H1 (cell line): ENCODE measurements around the gene ZSCAN10. TPM values are rescaled to one million over a fixed set of nuclear protein-coding genes. Genes with fewer than 3 reads are reported as not detected.

Source experiments
- ASH2L ChIP-seq: fragments of 200-600, 300-600 bp; sonication (generic); IDR thresholded peaks from one replicate; pipeline ENCODE4 v1.7.1; 2017; ENCODE audit warnings: low read length
- CEBPB ChIP-seq: IDR thresholded peaks from 2 replicates; pipeline ENCODE4 v1.6.1; 2012; ENCODE audit warnings: low read depth, low read length
- EGR1 ChIP-seq: IDR thresholded peaks from 2 replicates; pipeline ENCODE4 v1.6.1; 2011; ENCODE audit warnings: low read depth, low read length, borderline replicate concordance
- GABPA ChIP-seq: IDR thresholded peaks from 2 replicates; pipeline ENCODE4 v1.6.1; 2011; ENCODE audit warnings: mild to moderate bottlenecking, low read length, moderate library complexity, borderline replicate concordance; ENCODE audit not compliant: insufficient read depth
- HDAC2 ChIP-seq, 2 experiments: fragments of 300-600 bp in 1 of 2; sonication (generic) in 1 of 2; IDR thresholded peaks; 2 replicates each; pipeline ENCODE4 v1.6.1; 2011 to 2012; ENCODE audit warnings: low read depth in 2 of 2, low read length in 2 of 2, mild to moderate bottlenecking in 2 of 2, moderate library complexity in 2 of 2, borderline replicate concordance in 1 of 2, inconsistent platforms in 1 of 2
- JUN ChIP-seq: IDR thresholded peaks from 2 replicates; pipeline ENCODE4 v1.6.1; 2011; ENCODE audit warnings: low read depth, mild to moderate bottlenecking, improper control_type of control experiment, low read length
- KDM1A ChIP-seq: fragments of 200-600, 300-600 bp; sonication (generic); IDR thresholded peaks from 2 replicates; pipeline ENCODE4 v1.7.1; 2016; ENCODE audit warnings: mild to moderate bottlenecking, low read length, borderline replicate concordance
- KDM4A ChIP-seq: IDR thresholded peaks from one replicate; pipeline ENCODE4 v1.7.1; 2012; ENCODE audit warnings: low read depth, mild to moderate bottlenecking, moderate library complexity, low read length, inconsistent platforms; ENCODE audit not compliant: severe bottlenecking
- NRF1 ChIP-seq: IDR thresholded peaks from 2 replicates; pipeline ENCODE4 v1.6.1; 2011; ENCODE audit warnings: mild to moderate bottlenecking, low read depth, low read length, improper control_type of control experiment
- PHF8 ChIP-seq: fragments of 200-600 bp; sonication (generic); conservative IDR thresholded peaks from 2 replicates; pipeline ENCODE4 v1.7.1; 2012; ENCODE audit warnings: low read depth, mild to moderate bottlenecking, inconsistent platforms, low read length, moderate library complexity
- POLR2A ChIP-seq, 2 experiments: IDR thresholded peaks; 1 replicate in 1 of 2; 2 replicates in 1 of 2; pipeline ENCODE4 v1.6.1; 2011; ENCODE audit warnings: low read depth in 2 of 2, low read length in 2 of 2, mild to moderate bottlenecking in 2 of 2; ENCODE audit errors: control extremely low read depth in 1 of 2
- RFX5 ChIP-seq: IDR thresholded peaks from 2 replicates; pipeline ENCODE4 v1.6.1; 2011; ENCODE audit warnings: low read depth, low read length, improper control_type of control experiment, borderline replicate concordance
- RNF2 ChIP-seq: fragments of 200-900, 300-1000 bp; sonication (generic); IDR thresholded peaks from 2 replicates; pipeline ENCODE4 v1.7.1; 2016; ENCODE audit warnings: borderline replicate concordance, low read depth, mild to moderate bottlenecking, antibody characterized with exemption, low read length; ENCODE audit not compliant: poor library complexity, severe bottlenecking; ENCODE audit errors: missing control alignments
- SIN3A ChIP-seq, 2 experiments: IDR thresholded peaks in 1 of 2; conservative IDR thresholded peaks in 1 of 2; 2 replicates each; pipeline ENCODE4 v1.6.1; 2011 to 2012; ENCODE audit warnings: low read length in 2 of 2, improper control_type of control experiment in 1 of 2, low read depth in 1 of 2, mild to moderate bottlenecking in 1 of 2
- SIRT6 ChIP-seq: IDR thresholded peaks from one replicate; pipeline ENCODE4 v1.7.1; 2012; ENCODE audit warnings: low read length, inconsistent platforms
- SIX5 ChIP-seq: IDR thresholded peaks from 2 replicates; pipeline ENCODE4 v1.6.1; 2011; ENCODE audit warnings: mild to moderate bottlenecking, low read depth, low read length
- SRF ChIP-seq: IDR thresholded peaks from 2 replicates; pipeline ENCODE4 v1.6.1; 2011; ENCODE audit warnings: mild to moderate bottlenecking, low read depth, low read length, moderate library complexity
- SUZ12 ChIP-seq: fragments of 200-600 bp; sonication (generic); IDR thresholded peaks from 2 replicates; pipeline ENCODE4 v1.6.1; 2012; ENCODE audit warnings: mild to moderate bottlenecking, inconsistent platforms, low read length, moderate library complexity, mixed read lengths
- TAF7 ChIP-seq: optimal IDR thresholded peaks from 2 replicates; pipeline ENCODE3; 2011; ENCODE audit warnings: low read depth, mild to moderate bottlenecking, inconsistent platforms, low read length, moderate library complexity, borderline replicate concordance
- TCF12 ChIP-seq: IDR thresholded peaks from 2 replicates; pipeline ENCODE4 v1.6.1; 2011; ENCODE audit warnings: low read depth, mild to moderate bottlenecking, low read length
- polyA plus RNA-seq, 7 experiments: library from polyadenylated mRNA; depleted of rRNA in 3 of 7; stranded (reverse) in 5 of 7; unstranded in 2 of 7; fragments of >200 nt in 5 of 7; fragments of 200-250 nt in 2 of 7; gene quantifications; 1 replicate in 5 of 7; 2 replicates in 1 of 7; 4 replicates in 1 of 7; pipeline versions ENCODE4 v1.2.1 to v1.2.3, GENCODE V29; 2011 to 2013; ENCODE audit warnings: missing spikeins in 2 of 7, mixed read lengths in 2 of 7
- total RNA-seq: library from RNA; stranded (reverse); fragmentation: NEBNext Ultra II Directional; extraction: Animal tissue kit (Norgen Biotek cat#: 25700); gene quantifications from 2 replicates; pipeline ENCODE4 v1.2.1, GENCODE V29; 2021

Gene ZSCAN10
- total and polyA plus RNA-seq, 2 of the 8 experiments (the other 6 are each of a cell fraction or from before 2014, with no cell fraction given): 209 to 314 TPM

DNA sequence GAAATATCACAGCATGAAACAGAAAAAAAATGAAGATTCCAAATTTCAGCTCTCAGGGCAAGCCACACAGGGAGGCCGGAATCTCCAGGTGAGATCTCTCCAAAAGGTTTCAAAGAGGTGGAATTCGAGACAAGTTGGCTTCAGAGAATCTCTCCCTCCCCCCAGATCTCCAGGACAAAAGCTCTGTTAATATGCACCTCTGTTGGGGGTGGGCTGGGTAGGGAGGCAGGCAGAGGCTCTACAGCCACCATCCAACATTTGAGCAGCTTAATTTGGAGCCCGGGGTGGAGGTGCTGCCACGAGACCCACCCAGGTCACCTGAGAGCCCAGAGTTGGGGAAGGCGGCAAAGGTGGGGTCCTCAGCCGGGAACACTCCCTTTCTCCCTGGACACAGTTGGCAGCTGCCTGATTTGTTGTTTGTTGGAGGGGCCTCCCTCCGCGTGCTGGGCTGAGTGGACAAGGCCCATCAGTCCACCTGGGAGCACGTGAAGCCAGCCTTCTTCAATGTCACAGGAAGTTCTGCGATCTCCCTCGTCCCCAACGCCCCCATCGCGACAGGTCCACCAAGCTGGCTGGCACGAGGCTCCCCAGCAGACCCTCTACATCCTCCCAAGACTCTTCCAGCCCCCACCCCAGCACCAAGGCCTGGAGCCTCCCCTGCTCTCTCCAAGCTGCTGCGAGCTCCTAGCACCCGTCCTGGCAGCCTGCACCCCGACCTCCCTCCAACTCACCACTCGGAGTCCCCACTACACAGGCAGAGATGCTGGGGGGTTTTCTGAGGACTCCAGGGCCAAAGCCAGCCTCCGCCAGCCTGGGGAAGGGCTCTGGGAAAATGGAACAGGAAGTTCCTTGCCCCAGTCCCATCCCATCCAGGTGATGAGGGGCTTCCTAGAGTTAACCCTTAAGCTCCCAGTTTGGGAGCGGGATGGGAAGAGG is at the start of gene ZSCAN10 (continued):
- TF ChIP-seq HDAC2 (IDR thresholded peaks at IDR 0.05; ENCODE audit: borderline replicate concordance in 1 of 2, low read depth in 2 of 2, low read length in 2 of 2) (peak in 1 of 2 experiments; percentile 16; a peak in 1 of 4 replicates), SUZ12 (no peak), RFX5 (no peak), SIRT6 (no peak), ASH2L (peak; percentile 51), TCF12 (0 out of 2 replicates have a peak, but pooled peaks have one; percentile 61), KDM4A (no peak), SIN3A (conservative IDR thresholded peaks at IDR 0.05 in 1 of 2, IDR thresholded peaks at IDR 0.05 in 1 of 2; ENCODE audit: low read depth in 1 of 2, low read length in 2 of 2) (peak; percentile 43 to 73; a peak in 3 of 4 replicates), PHF8 (peak; percentile 68; the same call in 1 of the 2 replicates), POLR2A (IDR thresholded peaks at IDR 0.05; ENCODE audit: control extremely low read depth in 1 of 2, low read depth in 2 of 2, low read length in 2 of 2) (peak; percentile 77 to 94), SRF (no peak), EGR1 (no peak), RNF2 (no peak), TAF7 (peak; percentile 77), CEBPB (no peak), KDM1A (no peak), SIX5 (no peak), NRF1 (no peak), GABPA (no peak), JUN (no peak)
